GM21528 (cell line): Measurements from ENCODE around the gene HYI.
"Not testable (repeated sequence)": the region's sequence is repeated elsewhere in the genome, so short reads cannot be mapped to it uniquely, and the experiment has no call there.

ENCODE experiments used
- ATAC-seq: cut with Tn5 transposase; IDR thresholded peaks from one replicate; pipeline ENCODE4 v1.9.1; 2021; ENCODE audit warnings: mild to moderate bottlenecking, moderate library complexity; ENCODE audit not compliant: unreplicated experiment, low FRiP score

HYI gene

GRCh38 chr1:43465505-43466067 lies 11.9 kb upstream of the HYI start:
- ATAC-seq = no peak

GRCh38 chr1:43464681-43465504 lies 11.2 kb upstream of the HYI start:
- ATAC-seq = no peak

DNA sequence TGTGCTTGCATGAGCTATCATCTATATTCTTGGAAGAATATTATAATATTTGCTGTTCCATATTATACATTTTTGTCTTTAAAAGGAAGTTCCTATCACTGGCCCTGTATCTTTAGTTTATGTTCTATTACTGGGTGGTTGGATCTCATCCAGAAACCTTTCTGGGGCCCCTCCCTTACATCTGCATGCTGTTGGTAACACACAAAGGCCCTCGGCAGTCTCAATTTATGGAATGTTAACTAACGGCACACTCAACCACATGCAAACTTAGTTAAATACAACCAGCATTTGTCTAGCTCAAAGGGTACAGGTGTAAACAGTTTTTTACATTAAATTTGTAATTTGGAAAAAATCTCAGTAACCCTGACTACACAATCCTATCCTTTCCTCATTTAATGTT lies 9.7 kb upstream of the HYI start:
- no peak for ATAC-seq

- ATAC-seq = no peak
These were observed 7.4 kb upstream of the HYI start for GRCh38 chr1:43460988-43461693.

DNA sequence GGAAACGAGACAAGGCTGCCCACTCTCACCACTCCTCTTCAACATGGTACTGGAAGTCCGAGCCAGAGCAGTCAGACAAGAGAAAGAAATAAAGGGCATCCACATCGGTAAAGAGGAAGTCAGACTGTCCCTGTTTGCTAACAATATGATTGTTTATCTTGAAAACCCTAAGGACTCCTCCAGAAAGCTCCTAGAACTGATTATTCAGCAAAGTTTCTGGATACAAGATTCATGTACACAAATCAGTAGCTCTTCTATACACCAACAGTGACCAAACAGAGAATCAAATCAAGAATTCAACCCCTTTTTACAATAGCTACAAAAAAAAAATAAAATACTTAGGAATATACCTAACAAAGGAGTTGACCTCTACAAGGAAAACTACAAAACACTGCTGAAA lies 4.6 kb upstream of the HYI start:
- not testable (repeated sequence) for ATAC-seq

GRCh38 chr1:43455213-43455889 lies 1.6 kb upstream of the HYI start:
- no peak for ATAC-seq

- no peak for ATAC-seq
These were observed 710 bp upstream of the HYI start for GRCh38 chr1:43454270-43455011.

GRCh38 chr1:43452789-43453441 lies 816 bp downstream of the HYI start:
- no peak for ATAC-seq

GRCh38 chr1:43451701-43452532 lies 1.8 kb downstream of the HYI start:
- no peak for ATAC-seq

DNA sequence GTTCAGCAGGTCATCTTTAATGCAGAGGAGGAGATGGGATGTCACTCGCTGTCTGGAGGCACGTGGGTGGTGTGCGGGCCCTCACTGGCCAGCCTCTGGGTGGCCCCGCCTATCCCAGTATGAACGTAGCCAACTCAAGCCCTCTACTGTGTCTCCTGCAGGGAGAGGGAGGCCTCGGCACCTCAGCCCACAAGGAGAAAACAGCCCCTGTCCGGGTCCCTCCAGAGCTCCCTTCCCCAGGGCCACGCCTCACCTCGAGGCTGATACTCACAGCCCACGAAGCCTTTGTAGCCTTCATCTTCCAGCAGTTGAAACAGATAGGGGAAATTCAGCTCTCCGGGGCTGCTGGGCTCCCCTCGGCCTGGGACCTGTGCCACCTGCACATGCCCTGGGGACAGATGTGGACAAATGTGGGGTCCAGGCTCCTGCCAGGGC lies 2.6 kb downstream of the HYI start:
- no peak for ATAC-seq

DNA sequence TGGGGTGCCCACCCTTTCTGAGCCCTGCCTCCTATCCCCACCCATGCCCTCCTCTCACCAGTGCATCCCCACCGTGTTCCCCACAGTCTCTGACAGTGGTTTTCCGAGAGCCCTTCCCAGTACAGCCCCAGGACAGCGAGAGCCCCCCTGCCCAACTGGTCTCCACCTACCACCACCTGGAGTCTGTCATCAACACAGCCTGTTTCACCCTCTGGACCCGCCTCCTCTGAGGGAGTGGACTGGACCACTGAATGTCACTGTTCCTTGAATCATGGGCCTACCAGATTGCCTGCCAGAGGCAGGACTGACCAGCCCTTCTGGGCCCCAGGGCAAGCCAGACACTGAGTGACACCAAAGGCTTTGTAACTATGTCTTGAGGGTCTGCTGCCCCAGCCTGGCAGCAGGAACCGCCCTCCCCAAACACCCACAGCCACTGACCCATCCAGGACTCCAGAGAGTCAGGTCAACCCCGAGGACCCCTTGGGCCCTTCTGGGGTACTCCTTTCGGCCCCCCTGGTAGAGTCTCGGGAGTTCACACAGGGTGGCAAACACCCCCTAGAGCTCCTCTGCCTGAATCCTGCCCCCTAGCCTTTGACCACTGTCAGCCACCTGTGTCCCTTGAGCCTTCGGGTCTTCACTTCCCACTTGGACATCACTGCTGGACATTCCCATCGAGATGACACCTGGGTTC lies 3.3 kb downstream of the HYI start:
- ATAC-seq = no peak

- ATAC-seq = no peak
These were observed 4.0 kb downstream of the HYI start for GRCh38 chr1:43449708-43450069.

DNA sequence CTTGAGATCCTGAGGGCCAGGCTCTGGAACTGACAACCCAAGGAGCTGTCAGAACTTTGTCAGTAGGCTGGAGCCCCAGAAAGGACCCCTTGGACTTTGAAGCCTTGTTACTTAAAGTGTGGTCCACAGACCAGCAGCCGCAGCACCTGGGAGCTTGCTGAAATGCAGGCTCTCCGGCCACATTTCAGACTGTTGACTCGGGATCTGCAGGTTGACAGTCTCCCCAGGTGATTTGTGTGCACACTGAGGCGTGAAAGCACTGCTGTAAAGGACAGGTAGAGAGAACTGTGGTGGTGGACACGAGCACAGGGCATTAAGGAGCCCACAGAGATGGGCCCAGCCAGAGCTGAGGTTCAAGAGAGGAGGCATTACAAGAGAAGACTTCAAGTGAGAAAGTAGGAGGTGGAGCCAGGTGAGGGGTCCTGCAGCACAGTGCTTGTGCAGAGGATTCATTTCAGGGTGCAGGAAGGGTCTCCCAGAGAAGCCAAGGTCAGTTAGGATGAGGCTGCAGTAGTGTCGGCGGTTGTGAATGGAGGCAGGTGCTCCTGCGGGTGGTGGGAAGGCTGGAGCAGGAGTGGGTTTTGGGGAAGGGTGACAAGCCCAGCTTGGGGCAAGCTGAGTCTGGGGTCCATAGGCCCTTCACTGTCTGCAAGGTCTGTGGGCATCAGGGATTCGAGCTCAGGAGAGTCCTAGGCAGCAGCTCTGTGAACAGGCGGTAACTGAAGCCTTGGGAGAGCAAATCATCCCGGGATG lies 4.6 kb downstream of the HYI start:
- no peak for ATAC-seq

DNA sequence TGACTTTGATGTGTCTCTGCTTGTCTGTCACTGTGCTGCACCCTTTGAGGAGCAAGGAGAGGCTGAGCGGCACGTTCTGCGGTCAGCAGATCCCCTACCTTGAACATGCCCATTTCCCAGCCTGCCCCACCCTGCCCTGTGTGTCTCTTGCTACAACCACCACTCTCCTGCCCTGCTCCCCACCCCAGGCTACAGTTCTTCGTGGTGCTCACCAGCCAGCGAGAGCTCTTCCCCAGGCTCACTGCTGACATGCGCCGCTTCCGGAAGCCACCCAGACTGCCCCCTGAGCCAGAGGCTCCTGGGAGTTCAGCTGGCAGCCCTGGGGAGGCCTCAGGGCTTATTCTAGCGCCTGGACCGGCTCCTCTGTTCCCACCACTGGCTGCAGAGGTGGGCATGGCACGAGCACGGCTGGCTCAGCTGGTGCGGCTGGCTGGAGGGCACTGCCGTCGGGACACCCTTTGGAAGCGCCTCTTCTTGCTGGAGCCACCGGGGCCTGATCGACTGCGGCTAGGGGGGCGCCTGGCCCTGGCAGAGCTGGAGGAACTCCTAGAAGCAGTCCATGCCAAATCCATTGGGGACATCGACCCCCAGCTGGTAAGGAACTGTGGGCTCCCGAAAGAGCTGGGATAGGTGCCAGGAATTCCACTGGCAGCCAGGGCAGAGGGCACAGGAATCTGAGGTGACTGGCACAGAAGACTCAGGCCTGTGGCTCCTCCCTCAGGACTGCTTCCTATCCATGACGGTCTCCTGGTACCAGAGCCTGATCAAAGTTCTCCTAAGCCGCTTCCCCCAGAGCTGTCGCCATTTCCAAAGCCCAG lies 5.6 kb downstream of the HYI start:
- ATAC-seq = no peak

GRCh38 chr1:43446881-43447835 lies 6.6 kb downstream of the HYI start:
- no peak for ATAC-seq

GRCh38 chr1:43446388-43446740 lies 7.4 kb downstream of the HYI start:
- ATAC-seq = no peak
